ENCODE measurements around the gene EMD.

Gene EMD

GRCh38 chrX:154349979-154350378 lies 29.1 kb upstream of the EMD start:
- Histone ChIP-seq H3K27ac (ENCODE audit: low read depth, low read length) (peak overlapping the region; percentile 23), H3K4me1 (ENCODE audit: insufficient read depth, low read length) (no peaks in the 10 kb centered on the region), H3K4me3 (ENCODE audit: low read depth in 1 of 2, low read length in 2 of 2) (no peak overlapping the region), H3K27me3 (ENCODE audit: control insufficient read depth in 1 of 2, insufficient read depth in 2 of 2, low read length in 2 of 2) (peaks cover 0 to 6% of the 10 kb centered on the region in 2 donors), H3K36me3 (ENCODE audit: insufficient read depth, low read length) (peaks cover 62% of the 10 kb centered on the region), H3K9me3 (ENCODE audit: low read length) (no peaks in the 10 kb centered on the region), H3K9ac (ENCODE audit: low read length) (no peak overlapping the region)

GRCh38 chrX:154350429-154351182 lies 28.5 kb upstream of the EMD start:
- Histone ChIP-seq H3K27me3 (ENCODE audit: control insufficient read depth in 1 of 2, insufficient read depth in 2 of 2, low read length in 2 of 2) (peaks cover 0 to 6% of the 10 kb centered on the region in 2 donors), H3K4me3 (ENCODE audit: low read depth in 1 of 2, low read length in 2 of 2) (no peak overlapping the region), H3K9ac (ENCODE audit: low read length) (no peak overlapping the region), H3K27ac (ENCODE audit: low read depth, low read length) (peak overlapping the region; percentile 23), H3K4me1 (ENCODE audit: insufficient read depth, low read length) (no peaks in the 10 kb centered on the region), H3K36me3 (ENCODE audit: insufficient read depth, low read length) (peaks cover 69% of the 10 kb centered on the region), H3K9me3 (ENCODE audit: low read length) (no peaks in the 10 kb centered on the region)

- Histone ChIP-seq H3K27ac (ENCODE audit: low read depth, low read length) (no peak overlapping the region), H3K9ac (ENCODE audit: low read length) (no peak overlapping the region), H3K36me3 (ENCODE audit: insufficient read depth, low read length) (peaks cover 77% of the 10 kb centered on the region)
These were observed 27.7 kb upstream of the EMD start for GRCh38 chrX:154351183-154352011.

DNA sequence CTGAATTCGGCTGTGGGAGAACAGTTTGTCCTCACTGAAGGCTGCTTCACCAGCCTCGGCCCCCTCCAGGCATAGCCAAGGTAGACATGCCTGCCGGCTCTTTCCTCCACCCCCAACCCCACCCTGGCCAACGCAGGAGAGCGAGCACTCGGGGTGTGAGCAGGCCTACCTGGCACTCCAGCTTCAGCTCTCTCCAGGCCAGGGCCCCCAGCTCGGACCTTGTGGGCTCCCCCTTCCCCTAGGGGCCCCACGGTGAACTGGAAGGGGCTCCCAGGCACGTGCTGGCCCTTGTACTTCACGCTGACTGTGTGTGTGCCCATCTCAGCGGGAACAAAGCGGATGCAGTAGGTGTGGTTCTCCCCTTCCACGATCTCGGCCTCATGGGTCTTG lies 27.1 kb upstream of the EMD start:
- H3K27me3 ChIP-seq (ENCODE audit: control insufficient read depth in 1 of 2, insufficient read depth in 2 of 2, low read length in 2 of 2): peaks cover 0 to 6% of the 10 kb centered on the region in 2 donors
- H3K9me3 ChIP-seq (ENCODE audit: low read length): no peaks in the 10 kb centered on the region
- H3K4me1 ChIP-seq (ENCODE audit: insufficient read depth, low read length): no peaks in the 10 kb centered on the region
- peaks cover 82% of the 10 kb centered on the region for H3K36me3 ChIP-seq (ENCODE audit: insufficient read depth, low read length)
- H3K4me3 ChIP-seq (ENCODE audit: low read depth in 1 of 2, low read length in 2 of 2): no peak overlapping the region
- no peak overlapping the region for H3K9ac ChIP-seq (ENCODE audit: low read length)
- H3K27ac ChIP-seq (ENCODE audit: low read depth, low read length): no peak overlapping the region

More at GRCh38 chrX:154351183-154352011, 27.7 kb upstream of the EMD start:
- Histone ChIP-seq H3K27me3 (ENCODE audit: control insufficient read depth in 1 of 2, insufficient read depth in 2 of 2, low read length in 2 of 2) (peaks cover 0 to 6% of the 10 kb centered on the region in 2 donors), H3K4me3 (ENCODE audit: low read depth in 1 of 2, low read length in 2 of 2) (no peak overlapping the region), H3K9me3 (ENCODE audit: low read length) (no peaks in the 10 kb centered on the region), H3K4me1 (ENCODE audit: insufficient read depth, low read length) (no peaks in the 10 kb centered on the region)

- no peak overlapping the region for H3K27ac ChIP-seq (ENCODE audit: low read depth, low read length)
- no peak overlapping the region for H3K4me3 ChIP-seq (ENCODE audit: low read depth in 1 of 2, low read length in 2 of 2)
- H3K36me3 ChIP-seq (ENCODE audit: insufficient read depth, low read length): peaks cover 87% of the 10 kb centered on the region
- no peak overlapping the region for H3K9ac ChIP-seq (ENCODE audit: low read length)
- no peaks in the 10 kb centered on the region for H3K9me3 ChIP-seq (ENCODE audit: low read length)
- peaks cover under 1% of the 10 kb centered on the region for H3K4me1 ChIP-seq (ENCODE audit: insufficient read depth, low read length)
- peaks cover 0 to 6% of the 10 kb centered on the region in 2 donors for H3K27me3 ChIP-seq (ENCODE audit: control insufficient read depth in 1 of 2, insufficient read depth in 2 of 2, low read length in 2 of 2)
These were observed 26.6 kb upstream of the EMD start for GRCh38 chrX:154352466-154352865.

DNA sequence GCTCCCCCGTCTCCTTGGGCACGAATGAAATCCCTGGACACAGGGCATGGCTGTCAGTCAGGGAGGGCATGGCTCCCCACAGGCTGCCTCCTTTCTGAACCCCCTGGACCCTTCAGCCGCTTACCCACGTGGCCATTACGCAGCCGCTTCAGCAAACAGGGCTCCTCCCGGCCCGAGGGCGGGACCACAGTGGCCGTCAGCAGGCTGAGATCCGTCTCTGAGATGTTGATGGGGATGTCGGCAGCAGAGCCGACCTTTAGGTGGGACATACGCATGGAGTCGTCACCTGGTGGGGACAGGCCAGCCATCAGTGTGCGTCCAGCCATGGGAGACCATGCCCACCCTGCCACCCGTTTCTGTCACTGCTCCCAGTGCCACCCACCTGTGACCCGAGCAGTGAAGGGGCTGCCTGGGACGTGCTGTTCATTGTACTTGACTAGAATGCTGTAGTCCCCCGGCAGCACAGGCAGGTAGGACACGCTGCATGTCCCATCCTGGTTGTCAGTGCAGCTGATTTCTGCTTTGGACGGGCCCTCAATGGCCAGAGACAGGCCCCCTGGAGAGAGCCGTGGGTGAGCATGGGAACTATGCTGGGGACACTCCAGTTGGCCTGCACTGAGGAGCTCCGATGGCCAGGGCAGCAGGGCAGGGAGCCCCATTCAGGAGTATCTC lies 25.8 kb upstream of the EMD start:
- no peak overlapping the region for H3K9ac ChIP-seq (ENCODE audit: low read length)
- H3K27ac ChIP-seq (ENCODE audit: low read depth, low read length): peak overlapping the region; percentile 36
- peaks cover 0 to 4% of the 10 kb centered on the region in 2 donors for H3K27me3 ChIP-seq (ENCODE audit: control insufficient read depth in 1 of 2, insufficient read depth in 2 of 2, low read length in 2 of 2)
- H3K4me1 ChIP-seq (ENCODE audit: insufficient read depth, low read length): peaks cover 6% of the 10 kb centered on the region
- peaks cover 95% of the 10 kb centered on the region for H3K36me3 ChIP-seq (ENCODE audit: insufficient read depth, low read length)
- H3K9me3 ChIP-seq (ENCODE audit: low read length): no peaks in the 10 kb centered on the region
- H3K4me3 ChIP-seq (ENCODE audit: low read depth in 1 of 2, low read length in 2 of 2): no peak overlapping the region

DNA sequence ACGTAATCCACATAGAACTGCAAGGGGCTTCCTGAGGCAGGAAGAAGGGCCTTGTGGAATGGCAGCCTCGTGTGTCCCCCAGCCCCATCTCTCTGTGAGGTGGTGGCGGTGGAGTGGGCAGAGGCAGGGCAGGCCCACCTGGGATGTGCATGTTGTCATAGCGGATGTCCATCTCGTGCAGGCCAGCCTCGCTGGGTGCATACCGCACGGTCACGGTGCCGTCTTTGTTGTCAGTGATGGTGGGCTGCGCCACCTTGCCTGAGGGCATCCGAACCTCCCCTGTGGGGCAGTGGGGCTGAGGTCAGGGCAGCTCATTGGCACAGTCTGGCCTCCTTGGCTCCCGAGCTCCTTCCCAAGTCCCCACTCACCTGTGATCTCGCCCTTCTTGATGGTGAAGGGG lies 25.1 kb upstream of the EMD start:
- Histone ChIP-seq H3K9me3 (ENCODE audit: low read length) (no peaks in the 10 kb centered on the region), H3K36me3 (ENCODE audit: insufficient read depth, low read length) (peaks cover 99% of the 10 kb centered on the region), H3K27me3 (ENCODE audit: control insufficient read depth in 1 of 2, insufficient read depth in 2 of 2, low read length in 2 of 2) (no peaks in the 10 kb centered on the region), H3K4me1 (ENCODE audit: insufficient read depth, low read length) (peaks cover 6% of the 10 kb centered on the region), H3K9ac (ENCODE audit: low read length) (no peak overlapping the region), H3K4me3 (ENCODE audit: low read depth in 1 of 2, low read length in 2 of 2) (no peak overlapping the region), H3K27ac (ENCODE audit: low read depth, low read length) (peak overlapping the region; percentile 39)

DNA sequence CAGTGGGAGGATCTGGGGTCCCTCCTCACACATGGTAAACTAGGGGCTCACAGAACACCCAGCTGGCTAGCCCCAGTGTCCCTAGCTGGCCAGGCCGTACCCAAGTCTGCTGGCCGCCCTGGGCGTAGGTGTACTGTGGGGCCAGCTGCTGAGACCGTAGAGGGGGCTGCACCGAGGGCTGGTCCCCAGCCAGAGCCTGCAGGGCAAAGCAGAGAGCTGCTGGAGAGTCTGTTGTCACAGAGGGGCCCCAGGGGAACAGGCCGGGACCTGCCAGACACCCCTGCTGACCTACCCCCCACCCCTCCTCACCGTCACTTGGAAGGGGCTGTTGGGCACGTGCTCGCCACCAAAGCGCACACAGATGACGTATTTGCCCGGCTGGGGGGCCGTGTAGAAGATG lies 24.6 kb upstream of the EMD start:
- Histone ChIP-seq H3K4me3 (ENCODE audit: low read depth in 1 of 2, low read length in 2 of 2) (no peak overlapping the region), H3K4me1 (ENCODE audit: insufficient read depth, low read length) (peaks cover 6% of the 10 kb centered on the region), H3K9ac (ENCODE audit: low read length) (no peak overlapping the region), H3K9me3 (ENCODE audit: low read length) (no peaks in the 10 kb centered on the region), H3K27ac (ENCODE audit: low read depth, low read length) (peak overlapping the region; percentile 48), H3K27me3 (ENCODE audit: control insufficient read depth in 1 of 2, insufficient read depth in 2 of 2, low read length in 2 of 2) (no peaks in the 10 kb centered on the region), H3K36me3 (ENCODE audit: insufficient read depth, low read length) (peaks cover 99% of the 10 kb centered on the region)

DNA sequence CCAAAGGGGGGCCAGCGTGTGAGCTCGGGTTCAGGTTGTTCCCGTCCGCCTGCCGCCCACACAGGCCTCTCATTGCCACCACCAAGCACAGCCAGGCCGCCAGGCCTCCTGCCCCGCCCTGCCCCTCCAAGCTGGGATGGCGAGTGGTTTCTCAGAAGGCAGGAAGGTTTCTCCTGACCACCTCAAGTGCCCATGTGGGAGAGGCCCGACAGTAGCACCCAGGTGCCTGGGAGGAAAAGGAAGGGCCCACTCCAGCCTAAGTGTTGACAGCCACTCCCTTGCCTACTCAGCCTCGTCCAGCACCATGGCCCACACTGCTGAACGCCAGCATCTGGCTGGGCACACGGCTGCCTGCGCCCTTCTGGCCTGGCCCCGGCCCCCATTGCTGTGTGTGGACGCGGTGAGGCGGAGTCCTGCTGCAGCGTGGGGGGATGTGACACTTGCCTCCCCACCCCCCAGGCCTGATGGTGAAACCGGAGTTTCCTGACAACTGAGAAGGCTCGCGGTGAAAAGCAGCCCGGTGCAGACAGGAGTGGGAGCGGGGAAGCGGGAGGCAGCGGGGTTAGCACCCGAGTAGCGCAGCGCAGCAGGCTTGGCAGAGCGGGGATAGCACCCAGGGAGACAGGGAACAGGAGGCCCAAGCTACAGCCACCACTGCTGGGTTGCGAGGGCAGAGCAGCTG lies 23.9 kb upstream of the EMD start:
- peak overlapping the region; percentile 48 for H3K27ac ChIP-seq (ENCODE audit: low read depth, low read length)
- H3K4me3 ChIP-seq (ENCODE audit: low read depth in 1 of 2, low read length in 2 of 2): no peak overlapping the region
- no peaks in the 10 kb centered on the region for H3K27me3 ChIP-seq (ENCODE audit: control insufficient read depth in 1 of 2, insufficient read depth in 2 of 2, low read length in 2 of 2)
- peaks cover 6% of the 10 kb centered on the region for H3K4me1 ChIP-seq (ENCODE audit: insufficient read depth, low read length)
- peaks cover 100% of the 10 kb centered on the region for H3K36me3 ChIP-seq (ENCODE audit: insufficient read depth, low read length)
- no peaks in the 10 kb centered on the region for H3K9me3 ChIP-seq (ENCODE audit: low read length)
- H3K9ac ChIP-seq (ENCODE audit: low read length): no peak overlapping the region

- Histone ChIP-seq H3K4me3 (ENCODE audit: low read depth in 1 of 2, low read length in 2 of 2) (no peak overlapping the region), H3K4me1 (ENCODE audit: insufficient read depth, low read length) (peaks cover 6% of the 10 kb centered on the region), H3K9me3 (ENCODE audit: low read length) (no peaks in the 10 kb centered on the region), H3K36me3 (ENCODE audit: insufficient read depth, low read length) (peaks cover 99% of the 10 kb centered on the region), H3K27ac (ENCODE audit: low read depth, low read length) (peak overlapping the region; percentile 16), H3K27me3 (ENCODE audit: control insufficient read depth in 1 of 2, insufficient read depth in 2 of 2, low read length in 2 of 2) (no peaks in the 10 kb centered on the region), H3K9ac (ENCODE audit: low read length) (no peak overlapping the region)
These were observed 23.3 kb upstream of the EMD start for GRCh38 chrX:154355776-154356140.

DNA sequence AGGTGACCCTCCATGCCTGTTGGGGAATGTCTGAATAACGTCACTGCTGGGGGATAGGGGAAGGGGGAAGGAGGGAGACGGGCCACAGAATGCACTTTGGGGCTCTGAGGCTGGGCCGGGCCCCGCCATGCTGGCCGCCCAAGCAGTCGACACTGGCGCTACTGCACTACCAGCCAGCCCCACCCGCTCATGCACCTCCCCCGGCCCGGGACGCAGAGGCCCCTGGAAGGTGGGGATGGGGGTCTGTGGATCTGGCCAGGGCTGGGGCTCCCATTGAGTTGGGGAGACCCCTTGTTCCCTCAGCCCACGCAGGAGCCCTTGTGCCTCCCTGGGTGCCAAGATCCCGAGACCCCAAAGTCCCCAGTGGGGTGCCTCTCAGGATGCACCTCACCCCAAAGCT lies 22.5 kb upstream of the EMD start:
- no peak overlapping the region for H3K27ac ChIP-seq (ENCODE audit: low read depth, low read length)
- H3K4me3 ChIP-seq (ENCODE audit: low read depth in 1 of 2, low read length in 2 of 2): no peak overlapping the region
- H3K4me1 ChIP-seq (ENCODE audit: insufficient read depth, low read length): peaks cover 6% of the 10 kb centered on the region
- peaks cover 96% of the 10 kb centered on the region for H3K36me3 ChIP-seq (ENCODE audit: insufficient read depth, low read length)
- no peaks in the 10 kb centered on the region for H3K27me3 ChIP-seq (ENCODE audit: control insufficient read depth in 1 of 2, insufficient read depth in 2 of 2, low read length in 2 of 2)
- H3K9ac ChIP-seq (ENCODE audit: low read length): no peak overlapping the region
- no peaks in the 10 kb centered on the region for H3K9me3 ChIP-seq (ENCODE audit: low read length)
